H9 (cell line): ENCODE results near the gene NHLRC1. TPM values are rescaled to one million over a fixed set of nuclear protein-coding genes. Genes with fewer than 3 reads are reported as not detected.

Source experiments
- DNase-seq: peaks from one replicate; pipeline ENCODE4 v3.0.0-alpha.2; 2017
- H2AFZ ChIP-seq: one replicate; pipeline ENCODE4 v1.6.1; 2013; ENCODE audit warnings: mild to moderate bottlenecking, low read length, control low read depth, moderate library complexity
- H2AK5ac ChIP-seq: 2 replicates; pipeline ENCODE4 v1.6.1; 2013; ENCODE audit warnings: low read length, control low read depth, mixed read lengths; ENCODE audit not compliant: insufficient read length
- H2BK120ac ChIP-seq: one replicate; pipeline ENCODE4 v1.6.1; 2013; ENCODE audit warnings: low read depth, mild to moderate bottlenecking, low read length, control low read depth, inconsistent platforms; ENCODE audit not compliant: poor library complexity, severe bottlenecking
- H2BK12ac ChIP-seq: 2 replicates; pipeline ENCODE4 v1.6.1; 2013; ENCODE audit warnings: low read length, control low read depth, mixed read lengths, low read depth; ENCODE audit not compliant: insufficient read length
- H2BK15ac ChIP-seq: 2 replicates; pipeline ENCODE4 v1.6.1; 2013; ENCODE audit warnings: low read depth, low read length, control low read depth
- H2BK20ac ChIP-seq: one replicate; pipeline ENCODE4 v1.6.1; 2013; ENCODE audit warnings: low read depth, mild to moderate bottlenecking, low read length, control low read depth, inconsistent platforms; ENCODE audit not compliant: poor library complexity, severe bottlenecking
- H2BK5ac ChIP-seq: 2 replicates; pipeline ENCODE4 v1.6.1; 2013; ENCODE audit warnings: low read length, control low read depth, mixed read lengths; ENCODE audit not compliant: insufficient read length
- H3K14ac ChIP-seq: 2 replicates; pipeline ENCODE4 v1.6.1; 2013; ENCODE audit warnings: low read length, control low read depth; ENCODE audit not compliant: insufficient read depth
- H3K18ac ChIP-seq: 2 replicates; pipeline ENCODE4 v1.6.1; 2013; ENCODE audit warnings: low read depth, mild to moderate bottlenecking, mixed read lengths, low read length, control low read depth; ENCODE audit not compliant: insufficient read length
- H3K23ac ChIP-seq: 2 replicates; pipeline ENCODE4 v1.6.1; 2013; ENCODE audit warnings: low read length, control low read depth, mixed read lengths, low read depth; ENCODE audit not compliant: insufficient read length
- H3K23me2 ChIP-seq: 2 replicates; pipeline ENCODE4 v1.6.1; 2013; ENCODE audit warnings: low read depth, mild to moderate bottlenecking, mixed read lengths, low read length, control low read depth; ENCODE audit not compliant: insufficient read length, poor library complexity, severe bottlenecking
- H3K27ac ChIP-seq: 2 replicates; pipeline ENCODE4 v1.5.1; 2013; ENCODE audit warnings: low read length, control low read depth, mixed read lengths, low read depth; ENCODE audit not compliant: insufficient read length
- H3K27me3 ChIP-seq: 2 replicates; pipeline ENCODE4 v1.6.1; 2013; ENCODE audit warnings: low read length, control low read depth, inconsistent platforms; ENCODE audit not compliant: insufficient read depth
- H3K4ac ChIP-seq: 2 replicates; pipeline ENCODE4 v1.6.1; 2013; ENCODE audit warnings: low read depth, mild to moderate bottlenecking, control low read depth, inconsistent platforms, low read length, moderate library complexity
- H3K4me1 ChIP-seq: 2 replicates; pipeline ENCODE4 v1.6.1; 2013; ENCODE audit warnings: low read length, control low read depth, inconsistent platforms; ENCODE audit not compliant: insufficient read depth
- H3K4me2 ChIP-seq: 2 replicates; pipeline ENCODE4 v1.6.1; 2013; ENCODE audit warnings: low read length, control low read depth, mixed read lengths; ENCODE audit not compliant: insufficient read length, insufficient read depth
- H3K56ac ChIP-seq: 2 replicates; pipeline ENCODE4 v1.6.1; 2013; ENCODE audit warnings: low read depth, mild to moderate bottlenecking, mixed read lengths, low read length, control low read depth; ENCODE audit not compliant: insufficient read length
- H3K79me1 ChIP-seq: 2 replicates; pipeline ENCODE4 v1.6.1; 2013; ENCODE audit warnings: low read depth, mild to moderate bottlenecking, moderate library complexity, low read length, control low read depth, inconsistent platforms; ENCODE audit not compliant: insufficient read depth, poor library complexity, severe bottlenecking
- H3K79me2 ChIP-seq: 2 replicates; pipeline ENCODE4 v1.6.1; 2013; ENCODE audit warnings: low read length, control low read depth, inconsistent platforms; ENCODE audit not compliant: insufficient read depth
- H3K9ac ChIP-seq: 2 replicates; pipeline ENCODE4 v1.6.1; 2013; ENCODE audit warnings: low read length, control low read depth, mixed read lengths; ENCODE audit not compliant: insufficient read length; ENCODE audit errors: extremely low read depth
- H3K9me3 ChIP-seq: one replicate; pipeline ENCODE4 v1.6.1; 2013; ENCODE audit warnings: low read depth, low read length, inconsistent platforms; ENCODE audit not compliant: control insufficient read depth
- H3T11ph ChIP-seq: one replicate; pipeline ENCODE4 v1.6.1; 2013; ENCODE audit warnings: mild to moderate bottlenecking, low read length, control low read depth, inconsistent platforms
- H4K20me1 ChIP-seq: one replicate; pipeline ENCODE4 v1.6.1; 2013; ENCODE audit not compliant: control insufficient read depth, insufficient read length, insufficient read depth
- H4K5ac ChIP-seq: 2 replicates; pipeline ENCODE4 v1.6.1; 2013; ENCODE audit warnings: low read depth, mild to moderate bottlenecking, mixed read lengths, low read length, control low read depth; ENCODE audit not compliant: insufficient read length
- H4K8ac ChIP-seq: replicated peaks from 2 replicates; pipeline ENCODE4 v1.6.1; 2013; ENCODE audit warnings: low read length, control low read depth, mixed read lengths, low read depth; ENCODE audit not compliant: insufficient read length
- H4K91ac ChIP-seq: 2 replicates; pipeline ENCODE4 v1.6.1; 2013; ENCODE audit warnings: low read depth, mild to moderate bottlenecking, moderate library complexity, mixed read lengths, low read length, control low read depth; ENCODE audit not compliant: insufficient read length
- H3K27ac Mint-ChIP-seq, 3 experiments: 2 replicates in 2 of 3; 3 replicates in 1 of 3; pipeline ENCODE4 v1.8.0; 2020 to 2021; ENCODE audit warnings: mixed read lengths in 3 of 3, mild to moderate bottlenecking in 1 of 3, moderate library complexity in 1 of 3
- H3K27me3 Mint-ChIP-seq: 2 replicates; pipeline ENCODE4 v1.8.0; 2021; ENCODE audit warnings: low read depth, mild to moderate bottlenecking, moderate library complexity, mixed read lengths
- H3K36me3 Mint-ChIP-seq, 3 experiments: 2 replicates in 2 of 3; 3 replicates in 1 of 3; pipeline ENCODE4 v1.8.0; 2020 to 2021; ENCODE audit warnings: low read depth in 3 of 3, mixed read lengths in 3 of 3; ENCODE audit not compliant: insufficient read depth in 1 of 3
- H3K4me1 Mint-ChIP-seq, 2 experiments: 2 replicates each; pipeline ENCODE4 v1.8.0; 2020; ENCODE audit warnings: mixed read lengths in 2 of 2
- H3K4me3 Mint-ChIP-seq, 2 experiments: 2 replicates in 1 of 2; 3 replicates in 1 of 2; pipeline ENCODE4 v1.8.0; 2020 to 2021; ENCODE audit warnings: mild to moderate bottlenecking in 2 of 2, mixed read lengths in 2 of 2, moderate library complexity in 1 of 2
- H3K9me3 Mint-ChIP-seq, 2 experiments: 2 replicates in 1 of 2; 3 replicates in 1 of 2; pipeline ENCODE4 v1.8.0; 2020; ENCODE audit warnings: mild to moderate bottlenecking in 2 of 2, mixed read lengths in 2 of 2, moderate library complexity in 1 of 2
- CTCF ChIP-seq: fragments of 200-600 bp; sonication (generic); conservative IDR thresholded peaks from 3 replicates; pipeline ENCODE4 v1.8.0; 2021; ENCODE audit warnings: antibody characterized with exemption, mild to moderate bottlenecking
- total RNA-seq: library from RNA; stranded (reverse); gene quantifications from 2 replicates; pipeline ENCODE4 v1.2.1, GENCODE V29; 2021

Gene NHLRC1
- total RNA-seq, 1 experiment from 2014 or later = 1.5 TPM

GRCh38 chr6:18153311-18153703 lies 30.8 kb upstream of the NHLRC1 start:
- Histone ChIP-seq H2AFZ (no peak overlapping the region), H3K14ac (no peak overlapping the region), H4K5ac (no peak overlapping the region), H3K4me2 (no peak overlapping the region), H3T11ph (no peak overlapping the region), H3K23me2 (peaks cover 12% of the 10 kb centered on the region), H3K9ac (no peak overlapping the region), H3K4ac (no peak overlapping the region), H4K20me1 (no peaks in the 10 kb centered on the region), H3K79me1 (no peaks in the 10 kb centered on the region), H3K23ac (no peak overlapping the region), H2BK20ac (no peak overlapping the region), H3K4me1 (no peaks in the 10 kb centered on the region; the same call in 1 of the 2 replicates), H2BK15ac (no peak overlapping the region), H4K8ac (no peak overlapping the region), H2BK5ac (no peak overlapping the region), H3K56ac (no peak overlapping the region), H2BK120ac (no peak overlapping the region), H3K18ac (no peak overlapping the region), H3K79me2 (no peaks in the 10 kb centered on the region), H4K91ac (no peak overlapping the region), H3K27me3 (no peaks in the 10 kb centered on the region), H2BK12ac (no peak overlapping the region), H3K27ac (no peak overlapping the region), H3K9me3 (no peaks in the 10 kb centered on the region), H2AK5ac (no peak overlapping the region)
- DNase-seq = no peak
- Mint-ChIP-seq H3K27ac (no peak overlapping the region; a peak in 1 of 7 replicates), H3K9me3 (no peaks in the 10 kb centered on the region), H3K27me3 (no peaks in the 10 kb centered on the region), H3K4me1 (peaks cover 22 to 23% of the 10 kb centered on the region in 2 experiments), H3K4me3 (no peak overlapping the region; a peak in 1 of 5 replicates), H3K36me3 (peaks cover 2 to 8% (median 7%) of the 10 kb centered on the region in 3 experiments; a peak in 6 of 7 replicates)
- TF ChIP-seq CTCF = no peak
